Endothelial cell of umbilical vein (primary cell): Measurements from ENCODE around the gene MIXL1. TPM values are rescaled to one million over a fixed set of nuclear protein-coding genes. Genes with fewer than 3 reads are reported as not detected.
A peak's percentile ranks its signal among the peaks of the same experiment; 100 is the strongest.

Experiments
- BruUV-seq: library from RNA; stranded (reverse); fragments of 400-500 nt; replicated peaks from 2 replicates; lab custom pipeline; 2021; lab: Mats Ljungman, UMichigan
- CTCF ChIA-PET: fragments of 300-600, 350-600 bp; sonication (Branson Sonifier 250); formaldehyde crosslinking; loops from one replicate; lab custom pipeline; 2021; ENCODE audit warnings: antibody characterized with exemption, inconsistent platforms; lab: Charles Lee
- POLR2A ChIA-PET: fragments of 300-600, 350-600 bp; sonication (Branson Sonifier 250); formaldehyde crosslinking; loops from one replicate; lab custom pipeline; 2021; ENCODE audit warnings: antibody characterized with exemption, inconsistent platforms; lab: Charles Lee
- DNase-seq: peaks from one replicate; pipeline ENCODE4 v3.0.0-alpha.2; 2011; ENCODE audit warnings: low read depth, low spot score
- FAIRE-seq: peaks from 2 replicates; lab custom pipeline; 2011; peaks lifted over from hg19 to GRCh38; lab: Jason Lieb, UNC
- H2AFZ ChIP-seq: 2 replicates; pipeline ENCODE4 v1.6.0; 2012; ENCODE audit warnings: low read depth, low read length, control low read depth, inconsistent platforms
- H3K27ac ChIP-seq: 2 replicates; pipeline ENCODE4 v1.5.1; 2011; ENCODE audit warnings: low read depth, mild to moderate bottlenecking, control low read depth, low read length, moderate library complexity; ENCODE audit not compliant: insufficient read depth
- H3K27me3 ChIP-seq, 2 experiments: 2 replicates each; pipeline versions ENCODE4 v1.6.0 to v1.6.1; 2011; ENCODE audit warnings: low read length in 2 of 2, mixed read lengths in 1 of 2; ENCODE audit not compliant: control insufficient read depth in 2 of 2, insufficient read depth in 2 of 2
- H3K36me3 ChIP-seq, 2 experiments: 2 replicates in 1 of 2; 3 replicates in 1 of 2; pipeline ENCODE4 v1.5.1; 2011; ENCODE audit warnings: low read length in 2 of 2, mild to moderate bottlenecking in 1 of 2, moderate library complexity in 1 of 2; ENCODE audit not compliant: control insufficient read depth in 2 of 2, insufficient read depth in 2 of 2; ENCODE audit errors: extremely low read depth in 1 of 2
- H3K4me1 ChIP-seq: 3 replicates; pipeline ENCODE4 v1.5.1; 2011; ENCODE audit warnings: mild to moderate bottlenecking, low read length; ENCODE audit not compliant: control insufficient read depth, insufficient read depth; ENCODE audit errors: extremely low read depth
- H3K4me2 ChIP-seq: 2 replicates; pipeline ENCODE4 v1.6.1; 2011; ENCODE audit warnings: low read length, control low read depth, mixed read lengths; ENCODE audit not compliant: insufficient read depth
- H3K4me3 ChIP-seq, 3 experiments: fragments of 200-600 bp in 1 of 3; sonication (generic), shearing (Covaris generic) in 1 of 3; replicated peaks in 1 of 3; 2 replicates each; pipeline ENCODE4 v1.5.1; 2011 to 2016; ENCODE audit warnings: control low read depth in 3 of 3, low read length in 3 of 3, mild to moderate bottlenecking in 2 of 3, inconsistent platforms in 1 of 3, low read depth in 1 of 3, moderate library complexity in 1 of 3; ENCODE audit not compliant: insufficient read depth in 1 of 3
- H3K79me2 ChIP-seq: 2 replicates; pipeline ENCODE4 v1.6.0; 2012; ENCODE audit warnings: low read length, inconsistent platforms; ENCODE audit not compliant: control insufficient read depth, insufficient read depth
- H3K9ac ChIP-seq: replicated peaks from 2 replicates; pipeline ENCODE3; 2011; ENCODE audit warnings: low read length, control low read depth; ENCODE audit not compliant: insufficient read depth; ENCODE audit errors: extremely low read depth
- H3K9me1 ChIP-seq: replicated peaks from 3 replicates; pipeline ENCODE4 v1.6.0; 2011; ENCODE audit warnings: mild to moderate bottlenecking, low read length; ENCODE audit not compliant: control insufficient read depth, insufficient read depth; ENCODE audit errors: extremely low read depth
- H3K9me3 ChIP-seq: replicated peaks from 2 replicates; pipeline ENCODE4 v1.5.1; 2012; ENCODE audit warnings: low read length, inconsistent platforms; ENCODE audit not compliant: control insufficient read depth, insufficient read depth
- H4K20me1 ChIP-seq: replicated peaks from 2 replicates; pipeline ENCODE3; 2011; ENCODE audit warnings: mild to moderate bottlenecking, low read length; ENCODE audit not compliant: control insufficient read depth, insufficient read depth; ENCODE audit errors: extremely low read depth
- EZH2 ChIP-seq: IDR thresholded peaks from 2 replicates; pipeline ENCODE4 v1.6.1; 2012; ENCODE audit warnings: borderline replicate concordance, low read depth, mild to moderate bottlenecking, moderate library complexity, low read length, inconsistent platforms; ENCODE audit not compliant: severe bottlenecking
- FOS ChIP-seq: IDR thresholded peaks from 2 replicates; pipeline ENCODE4 v1.6.1; 2011; ENCODE audit warnings: mild to moderate bottlenecking, low read length, moderate library complexity, borderline replicate concordance; ENCODE audit not compliant: insufficient read depth
- GATA2 ChIP-seq: IDR thresholded peaks from 2 replicates; pipeline ENCODE4 v1.7.0; 2011; ENCODE audit warnings: low read depth, mild to moderate bottlenecking, moderate library complexity, mixed read lengths, low read length; ENCODE audit not compliant: insufficient read length, insufficient read depth
- JUN ChIP-seq: IDR thresholded peaks from 2 replicates; pipeline ENCODE4 v1.6.1; 2011; ENCODE audit warnings: borderline replicate concordance, low read depth; ENCODE audit not compliant: insufficient read length, insufficient read depth
- MYC ChIP-seq: IDR thresholded peaks from one replicate; pipeline ENCODE4 v1.6.1; 2011; ENCODE audit warnings: mild to moderate bottlenecking, low read depth, low read length
- POLR2A ChIP-seq: IDR thresholded peaks from 2 replicates; pipeline ENCODE4 v1.6.1; 2012; ENCODE audit warnings: low read depth, mild to moderate bottlenecking, control low read depth, low read length
- POLR2AphosphoS5 ChIP-seq: IDR thresholded peaks from 2 replicates; pipeline ENCODE4 v1.6.1; 2012; ENCODE audit warnings: low read depth, mild to moderate bottlenecking, control low read depth, low read length, moderate library complexity; ENCODE audit not compliant: insufficient read depth
- dilution Hi-C: fragments of 300-500 bp; cut with MboI; formaldehyde crosslinking; loops from one replicate; pipeline ENCODE4 v1.15.0; 2019; ENCODE audit warnings: low sequenced_read_pairs; ENCODE audit not compliant: extremely low pct_ligation_motif_present
- intact Hi-C: fragments of 100-400 bp; cut with micrococcal nuclease; formaldehyde crosslinking; loops from one replicate; pipeline ENCODE4 v1.10.0; 2022
- polyA plus RNA-seq, 4 experiments: library from polyadenylated mRNA; depleted of rRNA in 3 of 4; stranded (reverse) in 3 of 4; unstranded in 1 of 4; fragments of >200 nt; gene quantifications; 2 replicates each; pipeline versions ENCODE4 v1.2.1 to v1.2.3, GENCODE V29; 2011 to 2012; ENCODE audit warnings: missing spikeins in 1 of 4
- total RNA-seq: library from RNA; stranded (reverse); gene quantifications from 2 replicates; pipeline ENCODE4 v1.2.3, GENCODE V29; 2021
- TF ChIP-seq, protein P1 (sequence below): IDR thresholded peaks from 2 replicates; pipeline ENCODE4 v1.6.1; 2011; ENCODE audit not compliant: insufficient read depth, insufficient read length
- TF ChIP-seq, protein P2 (sequence below), 2 donors: IDR thresholded peaks; 1 replicate in 1 of 2; 2 replicates in 1 of 2; pipeline ENCODE4 v1.5.1; 2011; ENCODE audit warnings: low read length in 2 of 2, mild to moderate bottlenecking in 2 of 2, moderate library complexity in 2 of 2, control low read depth in 1 of 2, inconsistent platforms in 1 of 2, low read depth in 1 of 2; ENCODE audit not compliant: insufficient read depth in 1 of 2; ENCODE audit errors: extremely low read depth in 1 of 2

Gene MIXL1
- total and polyA plus RNA-seq, 2 donors (not counting 3 experiments of a cell fraction or from before 2014, with no cell fraction given) = 0.58 to 1.2 TPM

DNA sequence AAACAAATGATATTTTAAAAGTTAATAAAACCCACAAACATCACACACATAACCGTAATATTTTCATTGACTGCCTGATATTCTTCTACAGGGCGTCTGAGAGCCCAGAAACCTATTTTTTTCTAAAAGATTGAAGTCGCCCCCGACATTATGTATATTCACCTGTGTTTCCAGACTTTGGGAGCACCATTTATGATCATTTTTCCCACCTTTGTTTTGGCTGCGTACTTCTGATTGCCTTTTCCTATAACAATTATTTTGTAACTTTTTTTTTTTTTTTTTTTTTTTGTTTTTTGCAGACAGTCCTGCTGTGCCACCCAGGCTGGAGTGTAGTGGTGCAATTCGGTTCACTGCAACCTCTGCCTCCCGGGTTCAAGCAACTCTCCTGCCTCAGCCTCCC, 36.1 kb upstream of the MIXL1 start:
- intact Hi-C loops = loop anchor here (5.0 kb wide), 2 partner anchors 125 to 190 kb away; partner anchors contain the start of genes H3-3A and SDE2
- BruUV-seq = no TSS peak
- no peak overlapping the region for H3K9ac ChIP-seq

GRCh38 chr1:226195144-226195543, 28.3 kb upstream of the MIXL1 start:
- Histone ChIP-seq H3K79me2 (no peaks in the 10 kb centered on the region), H2AFZ (no peak overlapping the region), H3K4me3 (no peak overlapping the region), H4K20me1 (no peaks in the 10 kb centered on the region), H3K9ac (no peak overlapping the region), H3K27ac (no peak overlapping the region), H3K4me2 (no peak overlapping the region), H3K27me3 (no peaks in the 10 kb centered on the region), H3K4me1 (no peaks in the 10 kb centered on the region), H3K9me1 (no peaks in the 10 kb centered on the region), H3K36me3 (no peaks in the 10 kb centered on the region), H3K9me3 (no peaks in the 10 kb centered on the region)
- FAIRE-seq (no peak), DNase-seq (no peak)
- no TSS peak for BruUV-seq
- ChIA-PET CTCF (interaction anchor here (1.1 to 4.8 kb wide), 3 partner anchors 12 to 130 kb away, joined by 3 to 45 read pairs (median 3); no protein-coding TSS in a partner anchor), POLR2A (no interaction called here)
- dilution Hi-C loops = no loop called here
- TF ChIP-seq MYC (no peak), GATA2 (no peak), EZH2 (no peak), JUN (no peak), POLR2A (no peak), FOS (no peak), POLR2AphosphoS5 (no peak)
- TF ChIP-seq, protein P1, sequence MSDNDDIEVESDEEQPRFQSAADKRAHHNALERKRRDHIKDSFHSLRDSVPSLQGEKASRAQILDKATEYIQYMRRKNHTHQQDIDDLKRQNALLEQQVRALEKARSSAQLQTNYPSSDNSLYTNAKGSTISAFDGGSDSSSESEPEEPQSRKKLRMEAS = no peak
- TF ChIP-seq, protein P2, sequence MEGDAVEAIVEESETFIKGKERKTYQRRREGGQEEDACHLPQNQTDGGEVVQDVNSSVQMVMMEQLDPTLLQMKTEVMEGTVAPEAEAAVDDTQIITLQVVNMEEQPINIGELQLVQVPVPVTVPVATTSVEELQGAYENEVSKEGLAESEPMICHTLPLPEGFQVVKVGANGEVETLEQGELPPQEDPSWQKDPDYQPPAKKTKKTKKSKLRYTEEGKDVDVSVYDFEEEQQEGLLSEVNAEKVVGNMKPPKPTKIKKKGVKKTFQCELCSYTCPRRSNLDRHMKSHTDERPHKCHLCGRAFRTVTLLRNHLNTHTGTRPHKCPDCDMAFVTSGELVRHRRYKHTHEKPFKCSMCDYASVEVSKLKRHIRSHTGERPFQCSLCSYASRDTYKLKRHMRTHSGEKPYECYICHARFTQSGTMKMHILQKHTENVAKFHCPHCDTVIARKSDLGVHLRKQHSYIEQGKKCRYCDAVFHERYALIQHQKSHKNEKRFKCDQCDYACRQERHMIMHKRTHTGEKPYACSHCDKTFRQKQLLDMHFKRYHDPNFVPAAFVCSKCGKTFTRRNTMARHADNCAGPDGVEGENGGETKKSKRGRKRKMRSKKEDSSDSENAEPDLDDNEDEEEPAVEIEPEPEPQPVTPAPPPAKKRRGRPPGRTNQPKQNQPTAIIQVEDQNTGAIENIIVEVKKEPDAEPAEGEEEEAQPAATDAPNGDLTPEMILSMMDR (IDR thresholded peaks at IDR 0.05; ENCODE audit: extremely low read depth in 1 of 2, insufficient read depth in 1 of 2, low read depth in 1 of 2, low read length in 2 of 2) = no peak
- intact Hi-C loops = no loop called here

More for the DNA sequence above, 36.1 kb upstream of the MIXL1 start:
- peak overlapping the region in 2 of 3 experiments; percentile 70 to 93 for H3K4me3 ChIP-seq
- DNase-seq = no peak
- ChIA-PET CTCF (interaction anchor here (1.0 kb wide), 1 partner anchor 10 kb away, joined by 5 read pairs; no protein-coding TSS in a partner anchor), POLR2A (no interaction called here)
- H3K4me2 ChIP-seq = peak overlapping the region; percentile 67
- no peaks in the 10 kb centered on the region for H3K9me3 ChIP-seq
- no peaks in the 10 kb centered on the region for H4K20me1 ChIP-seq
- H3K36me3 ChIP-seq = peaks cover 0 to under 1% of the 10 kb centered on the region in 2 experiments
- TF ChIP-seq JUN = no peak
- no peak for TF ChIP-seq GATA2
- TF ChIP-seq MYC = no peak
- no peak for TF ChIP-seq EZH2
- H3K79me2 ChIP-seq = peaks cover 37% of the 10 kb centered on the region
- peaks cover 12% of the 10 kb centered on the region for H3K4me1 ChIP-seq
- H3K27ac ChIP-seq = no peak overlapping the region
- dilution Hi-C loops = no loop called here
- no peaks in the 10 kb centered on the region for H3K9me1 ChIP-seq
- FAIRE-seq = no peak
- peak overlapping the region; percentile 95 for H2AFZ ChIP-seq
- no peaks in the 10 kb centered on the region for H3K27me3 ChIP-seq
